HepG2 (cell line): Measurements from ENCODE around the gene CMIP. TPM values are rescaled to one million over a fixed set of nuclear protein-coding genes. Genes with fewer than 3 reads are reported as not detected.
A peak's percentile ranks its signal among the peaks of the same experiment; 100 is the strongest.

ENCODE experiments used
- AKNA ChIP-seq: sonication (generic); formaldehyde crosslinking; IDR thresholded peaks from 2 replicates; pipeline ENCODE4 v1.4.0; 2020; ENCODE audit warnings: missing genetic modification reagents, borderline replicate concordance
- BCL6 ChIP-seq: IDR thresholded peaks from 2 replicates; pipeline ENCODE4 v1.6.1; 2016; ENCODE audit warnings: missing genetic modification reagents, missing compliant biosample characterization
- CCDC6 ChIP-seq: sonication (generic); formaldehyde crosslinking; IDR thresholded peaks from 2 replicates; pipeline ENCODE4 v1.8.1; 2022; ENCODE audit warnings: mild to moderate bottlenecking, missing genetic modification reagents, moderate library complexity
- DNMT3B ChIP-seq: conservative IDR thresholded peaks from 2 replicates; pipeline ENCODE4 v1.6.1; 2016; ENCODE audit warnings: missing biosample characterization, control low read depth
- GABPA ChIP-seq, 2 experiments: IDR thresholded peaks; 2 replicates each; pipeline ENCODE4 v1.6.1; 2011 to 2016; ENCODE audit warnings: low read depth in 2 of 2, low read length in 1 of 2, missing biosample characterization in 1 of 2, missing genetic modification characterization in 1 of 2
- IKZF5 ChIP-seq: IDR thresholded peaks from 2 replicates; pipeline ENCODE4 v1.6.1; 2018; ENCODE audit warnings: missing genetic modification reagents, mild to moderate bottlenecking, missing compliant biosample characterization
- MAFF ChIP-seq: IDR thresholded peaks from 2 replicates; pipeline ENCODE4 v1.6.1; 2011; ENCODE audit warnings: low read depth, low read length, improper control_type of control experiment
- MBNL3 ChIP-seq: fragments of 250-450 bp; sonication (Bioruptor Pico); conservative IDR thresholded peaks from 2 replicates; pipeline ENCODE4 v1.8.0; 2022; ENCODE audit warnings: mild to moderate bottlenecking, inconsistent platforms
- MTA3 ChIP-seq: sonication (generic); formaldehyde crosslinking; IDR thresholded peaks from 2 replicates; pipeline ENCODE4 v1.4.0; 2020; ENCODE audit warnings: missing genetic modification reagents
- MTF1 ChIP-seq: sonication (generic); formaldehyde crosslinking; IDR thresholded peaks from 2 replicates; pipeline ENCODE4 v1.5.0; 2020; ENCODE audit warnings: missing genetic modification reagents
- TCF12 ChIP-seq, 2 experiments: fragments of 450-650 bp in 1 of 2; sonication (generic) in 1 of 2; formaldehyde crosslinking in 1 of 2; IDR thresholded peaks; 2 replicates each; pipeline versions ENCODE4 v1.6.1 to v1.8.0; 2017 to 2022; ENCODE audit warnings: antibody characterized with exemption in 1 of 2, mild to moderate bottlenecking in 1 of 2, missing genetic modification reagents in 1 of 2, moderate library complexity in 1 of 2
- WIZ ChIP-seq: sonication (generic); formaldehyde crosslinking; IDR thresholded peaks from 2 replicates; pipeline ENCODE4 v1.5.1; 2020; ENCODE audit warnings: mild to moderate bottlenecking, missing genetic modification reagents
- ZBTB33 ChIP-seq: sonication (generic); formaldehyde crosslinking; IDR thresholded peaks from 2 replicates; pipeline ENCODE4 v1.4.0; 2020; ENCODE audit warnings: missing genetic modification reagents
- ZBTB8A ChIP-seq: sonication (generic); formaldehyde crosslinking; IDR thresholded peaks from 2 replicates; pipeline ENCODE4 v1.4.0; 2020; ENCODE audit warnings: mild to moderate bottlenecking, low read depth, missing genetic modification reagents, borderline replicate concordance
- ZFP91 ChIP-seq: sonication (generic); formaldehyde crosslinking; IDR thresholded peaks from 2 replicates; pipeline ENCODE4 v1.9.0; 2022; ENCODE audit warnings: missing genetic modification reagents, mild to moderate bottlenecking, borderline replicate concordance
- ZNF331 ChIP-seq: sonication (generic); formaldehyde crosslinking; IDR thresholded peaks from 2 replicates; pipeline ENCODE4 v1.4.0; 2020; ENCODE audit warnings: missing genetic modification reagents
- ZNF383 ChIP-seq: sonication (generic); formaldehyde crosslinking; IDR thresholded peaks from 2 replicates; pipeline ENCODE4 v1.4.0; 2020; ENCODE audit warnings: missing genetic modification reagents, mild to moderate bottlenecking, borderline replicate concordance
- ZNF510 ChIP-seq: sonication (generic); formaldehyde crosslinking; IDR thresholded peaks from 2 replicates; pipeline ENCODE4 v1.4.0; 2020; ENCODE audit warnings: low read depth, mild to moderate bottlenecking, missing genetic modification reagents
- ZNF598 ChIP-seq: sonication (generic); formaldehyde crosslinking; IDR thresholded peaks from 2 replicates; pipeline ENCODE4 v1.5.1; 2020; ENCODE audit warnings: mild to moderate bottlenecking, missing genetic modification reagents, borderline replicate concordance
- polyA plus RNA-seq, 8 experiments: library from polyadenylated mRNA; depleted of rRNA in 3 of 8; stranded (reverse) in 7 of 8; unstranded in 1 of 8; fragments of >200 nt; fragmentation: Illumina TruSeq in 4 of 8; extraction: Trizol in 4 of 8; gene quantifications; 2 replicates each; pipeline versions ENCODE4 v1.2.1 to v1.2.3, GENCODE V29; 2011 to 2016; ENCODE audit warnings: low read depth in 4 of 8, missing spikeins in 1 of 8, mixed read lengths in 1 of 8; ENCODE audit not compliant: insufficient read depth in 1 of 8
- total RNA-seq, 5 experiments: library from RNA; depleted of rRNA; stranded (reverse); fragments of >200 nt; fragmentation: Illumina TruSeq; extraction: Trizol; gene quantifications; 2 replicates each; pipeline ENCODE4 v1.2.3, GENCODE V29; 2016; ENCODE audit warnings: low read depth in 1 of 5

CMIP gene
- total and polyA plus RNA-seq, 2 of the 13 experiments (the other 11 are each of a cell fraction or from before 2014, with no cell fraction given): 10.9 to 18.1 TPM

- TF ChIP-seq GABPA (IDR thresholded peaks at IDR 0.05; ENCODE audit: low read depth, low read length): no peak
- TF ChIP-seq GABPA (CRISPR knock-in tag; IDR thresholded peaks at IDR 0.05; ENCODE audit: low read depth): peak; percentile 45
- no peak for TF ChIP-seq TCF12 (IDR thresholded peaks at IDR 0.05)
- peak; percentile 91 for TF ChIP-seq TCF12 (CRISPR knock-in tag; IDR thresholded peaks at IDR 0.05)
- no peak for TF ChIP-seq ZNF331 (CRISPR knock-in tag)
- TF ChIP-seq AKNA (CRISPR knock-in tag): no peak; the same call in 1 of the 2 replicates
- no peak for TF ChIP-seq ZNF383 (CRISPR knock-in tag)
- no peak for TF ChIP-seq ZNF510 (CRISPR knock-in tag)
- peak; percentile 77; the same call in 1 of the 2 replicates for TF ChIP-seq BCL6 (CRISPR knock-in tag)
- TF ChIP-seq ZNF598: no peak; the same call in none of the 2 replicates
- no peak; the same call in 1 of the 2 replicates for TF ChIP-seq IKZF5
- peak; percentile 82; the same call in 1 of the 2 replicates for TF ChIP-seq ZBTB8A
- no peak for TF ChIP-seq WIZ (CRISPR knock-in tag)
- 0 out of 2 replicates have a peak, but pooled peaks have one; percentile 35 for TF ChIP-seq ZBTB33 (CRISPR knock-in tag)
- peak; percentile 82 for TF ChIP-seq MAFF
- 0 out of 2 replicates have a peak, but pooled peaks have one; percentile 50 for TF ChIP-seq DNMT3B (CRISPR knock-in tag)
- TF ChIP-seq MTF1 (CRISPR knock-in tag): no peak
- peak; percentile 56; the same call in 1 of the 2 replicates for TF ChIP-seq CCDC6 (CRISPR knock-in tag)
- no peak for TF ChIP-seq ZFP91 (CRISPR knock-in tag)
- TF ChIP-seq MTA3 (CRISPR knock-in tag): no peak
- TF ChIP-seq MBNL3: no peak
Observed at GRCh38 chr16:81457326-81458133, 12.9 kb downstream of the CMIP start (continued).
